Measurements from ENCODE around the gene TAF6L.
"Not testable (repeated sequence)": the region's sequence is repeated elsewhere in the genome, so short reads cannot be mapped to it uniquely, and the experiment has no call there.

TAF6L gene

GRCh38 chr11:62755086-62755615 is 16.0 kb upstream of the TAF6L start:
- DNase-seq = no peak

- no peak for DNase-seq
Measured at GRCh38 chr11:62757846-62758788, 13.1 kb upstream of the TAF6L start.

- DNase-seq = not testable (repeated sequence)
Measured at GRCh38 chr11:62760867-62761227, 10.3 kb upstream of the TAF6L start.

DNA sequence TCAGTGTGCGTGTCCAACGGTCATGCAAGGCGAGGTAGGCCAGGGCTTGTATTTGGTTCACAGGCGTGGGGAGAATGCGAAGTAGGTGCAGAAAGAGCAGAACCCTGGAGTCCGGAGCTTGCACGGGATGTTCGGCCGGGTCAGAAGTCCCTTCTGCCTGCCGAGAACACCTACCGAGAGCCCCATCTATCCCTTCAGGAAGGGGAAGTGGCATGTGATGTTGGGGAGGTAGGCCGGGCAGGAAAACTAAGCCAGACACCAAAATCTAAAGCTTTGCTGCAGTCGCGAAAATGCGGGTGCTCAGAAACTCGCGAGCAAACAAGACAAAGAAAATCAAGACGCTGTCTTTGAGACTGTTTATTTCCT is 435 bp upstream of the TAF6L start:
- peak; percentile 86 for DNase-seq

DNA sequence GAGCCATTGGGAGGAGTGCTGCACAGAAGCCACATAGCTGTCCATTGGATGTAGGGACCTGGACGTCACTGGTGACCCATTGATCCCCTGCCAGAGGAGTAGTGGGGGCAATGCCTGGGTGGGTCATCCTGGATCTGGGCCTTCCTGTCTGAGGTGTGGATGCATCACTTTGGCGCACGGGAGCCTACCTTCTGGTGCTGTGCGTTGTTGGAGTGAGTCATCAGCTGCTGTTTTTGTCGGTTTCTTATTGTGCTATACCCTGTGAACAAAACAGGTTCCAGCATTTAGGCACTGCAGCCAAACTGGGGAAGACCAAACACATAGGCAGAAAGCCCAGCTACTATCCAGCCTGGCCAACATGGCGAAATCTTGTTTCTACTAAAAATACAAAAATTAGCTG is 3.2 kb downstream of the TAF6L start:
- no peak for DNase-seq

DNA sequence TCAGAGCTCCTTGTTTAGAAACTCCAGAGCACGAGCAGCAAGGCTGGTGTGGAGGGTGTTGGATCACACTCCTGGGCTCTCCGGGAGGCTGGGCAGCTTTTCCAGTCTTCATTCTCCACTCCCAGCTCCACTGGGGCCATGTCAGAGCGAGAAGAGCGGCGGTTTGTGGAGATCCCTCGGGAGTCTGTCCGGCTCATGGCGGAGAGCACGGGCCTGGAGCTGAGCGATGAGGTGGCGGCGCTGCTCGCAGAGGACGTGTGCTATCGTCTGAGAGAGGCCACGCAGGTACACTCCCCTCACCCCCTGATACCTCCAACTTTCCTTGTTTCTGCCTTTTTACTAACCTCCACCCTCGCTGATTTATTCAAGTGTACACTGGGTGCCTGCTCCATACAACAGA is 4.5 kb downstream of the TAF6L start:
- DNase-seq = no peak

DNA sequence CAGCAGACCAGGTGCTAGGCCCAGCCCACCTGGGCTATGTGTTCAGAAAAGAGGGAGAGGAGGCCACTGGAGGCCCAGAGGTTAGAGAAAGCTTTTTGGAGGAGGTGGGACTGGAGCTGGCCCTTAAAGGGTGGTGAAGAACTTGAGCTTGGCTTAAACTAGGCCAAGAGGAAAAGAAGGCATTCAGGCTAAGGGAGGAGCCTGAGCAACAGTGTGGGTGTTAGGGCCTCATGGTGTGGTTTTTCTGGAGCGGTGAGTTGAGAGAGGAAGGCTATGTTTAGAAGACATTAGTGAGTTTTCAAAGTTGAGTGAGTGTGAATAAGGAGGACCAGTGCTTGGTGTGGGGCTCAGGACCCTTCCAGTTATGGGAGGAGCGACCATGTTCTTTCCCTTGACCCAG is 6.2 kb downstream of the TAF6L start:
- no peak for DNase-seq

GRCh38 chr11:62778441-62778840 is 7.2 kb downstream of the TAF6L start:
- no peak for DNase-seq

- DNase-seq = no peak
Measured at GRCh38 chr11:62782753-62783152, 11.6 kb downstream of the TAF6L start.

DNA sequence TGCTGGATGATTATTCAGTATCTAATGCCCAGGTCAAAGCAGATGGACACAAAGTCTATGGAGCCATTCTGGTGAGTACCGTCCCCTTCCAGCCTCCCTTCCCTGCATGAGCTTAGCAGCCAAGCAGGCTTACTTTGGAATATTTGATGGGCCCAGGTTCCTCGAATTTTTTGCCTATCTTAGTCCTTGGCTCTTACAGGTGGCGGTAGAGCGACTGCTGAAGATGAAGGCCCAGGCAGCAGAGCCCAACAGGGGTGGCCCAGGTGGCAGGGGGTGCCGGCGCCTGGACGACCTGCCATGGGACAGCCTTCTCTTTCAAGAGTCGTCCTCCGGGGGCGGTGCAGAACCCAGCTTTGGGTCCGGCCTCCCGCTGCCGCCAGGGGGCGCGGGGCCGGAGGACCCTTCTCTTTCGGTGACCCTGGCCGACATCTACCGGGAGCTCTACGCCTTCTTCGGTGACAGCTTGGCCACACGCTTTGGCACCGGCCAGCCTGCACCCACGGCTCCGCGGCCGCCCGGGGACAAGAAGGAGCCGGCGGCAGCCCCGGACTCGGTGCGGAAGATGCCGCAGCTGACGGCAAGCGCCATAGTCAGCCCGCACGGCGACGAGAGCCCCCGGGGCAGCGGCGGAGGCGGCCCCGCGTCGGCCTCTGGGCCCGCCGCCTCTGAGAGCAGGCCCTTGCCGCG is 15.3 kb downstream of the TAF6L start:
- peak; percentile 92 for DNase-seq

GRCh38 chr11:62787005-62787759 is 16.0 kb downstream of the TAF6L start, which contains the start of gene TMEM179B:
TSS of gene TMEM179B (plus strand) at chr11:62787402. CDS start at chr11:62787432, 30 bp downstream.
- DNase-seq = peak; percentile 96

DNA sequence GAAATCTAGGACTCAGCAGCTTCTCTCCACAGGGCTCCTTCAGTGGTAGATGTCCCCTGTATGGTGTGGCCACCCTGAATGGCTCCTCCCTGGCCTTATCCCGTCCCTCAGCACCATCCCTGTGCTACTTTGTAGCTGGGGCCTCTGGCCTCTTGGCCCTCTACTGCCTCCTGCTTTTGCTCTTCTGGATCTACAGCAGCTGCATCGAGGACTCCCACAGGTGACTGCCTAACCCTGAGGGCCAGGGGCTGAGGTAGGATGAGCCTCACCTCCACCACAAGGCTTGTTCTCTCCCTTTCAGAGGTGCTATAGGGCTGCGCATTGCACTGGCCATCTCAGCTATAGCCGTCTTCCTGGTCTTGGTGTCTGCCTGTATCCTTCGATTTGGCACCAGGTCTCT is 17.8 kb downstream of the TAF6L start:
- DNase-seq = no peak

GRCh38 chr11:62789576-62789975 is 18.4 kb downstream of the TAF6L start:
- no peak for DNase-seq

DNA sequence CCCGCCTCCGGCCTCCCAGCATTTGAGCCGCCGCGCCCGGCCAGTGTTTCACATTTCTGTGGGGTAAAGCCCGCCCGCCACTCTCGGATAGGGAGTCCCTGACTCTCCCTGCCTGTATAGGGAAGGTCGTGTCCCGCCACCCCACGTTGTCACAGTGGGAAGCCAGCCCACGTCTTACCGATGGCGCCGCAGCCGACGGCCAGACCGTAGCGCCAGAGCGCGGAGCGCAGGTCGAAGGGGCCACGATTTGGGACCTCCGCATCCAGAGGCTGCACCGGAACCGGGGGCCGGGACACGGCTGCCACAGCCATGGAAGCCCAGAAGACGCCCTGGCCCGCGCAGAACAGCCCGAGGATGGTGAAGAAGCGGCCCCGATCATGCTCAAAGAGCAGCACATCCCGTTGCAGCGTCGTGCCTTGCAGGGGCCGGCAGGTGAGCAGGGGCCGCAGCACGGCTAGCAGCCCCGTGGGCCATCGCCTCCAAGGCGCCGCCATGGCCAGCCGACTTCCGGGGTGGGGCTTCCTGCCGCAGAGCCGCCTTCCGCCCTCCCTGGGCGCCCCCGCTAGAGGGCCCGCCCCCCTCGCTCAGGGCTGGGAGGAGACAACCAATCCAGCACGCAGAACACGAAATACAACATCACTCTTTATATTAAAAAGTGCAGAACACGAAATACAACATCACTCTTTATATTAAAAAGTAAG is 20.5 kb downstream of the TAF6L start, which contains the start of gene TMEM223:
TMEM223 (minus strand) TSS at position 506 of the 701 bp plus-strand sequence; CDS start at position 494, 12 bp downstream.
- peak; percentile 84 for DNase-seq

DNA sequence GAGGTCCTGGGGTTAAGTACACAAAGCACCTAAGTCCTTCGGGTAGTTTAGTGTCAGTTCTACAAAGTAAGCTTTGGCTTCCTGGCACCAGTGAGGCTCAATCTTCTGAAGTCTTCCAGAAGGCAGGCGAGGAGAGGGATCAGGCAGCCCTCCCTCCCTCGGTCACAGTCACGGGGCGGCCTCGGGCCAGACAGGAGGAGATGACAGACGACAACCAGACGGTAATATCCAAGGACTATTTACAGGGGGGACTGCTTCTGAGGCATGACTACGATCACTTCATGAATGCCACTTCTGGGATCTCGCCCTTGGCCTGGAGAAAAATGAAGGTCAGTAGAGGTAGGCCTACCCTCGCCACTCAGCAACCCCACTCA is 21.0 kb downstream of the TAF6L start:
- no peak for DNase-seq

- no peak for DNase-seq
Measured at GRCh38 chr11:62794201-62794775, 23.1 kb downstream of the TAF6L start.

DNA sequence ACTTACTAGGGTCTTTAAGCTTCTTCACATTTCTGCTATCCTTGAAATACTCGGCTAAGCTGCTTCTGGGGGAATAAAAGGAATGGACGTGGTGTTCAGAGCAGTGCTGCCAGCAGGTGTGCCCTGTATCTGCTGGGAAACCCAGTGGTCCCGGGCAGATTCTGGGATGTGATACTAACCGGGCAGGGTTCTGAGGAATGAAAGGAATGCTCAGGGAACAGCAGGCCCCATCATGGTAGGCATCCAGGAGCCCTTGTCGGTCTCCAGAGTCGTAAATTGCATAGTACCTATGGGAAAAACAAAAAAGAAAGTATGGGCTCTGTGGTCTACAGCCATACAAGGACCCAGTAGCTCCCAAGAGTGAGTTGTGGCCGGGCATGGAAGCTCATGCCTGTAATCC is 25.1 kb downstream of the TAF6L start:
- no peak for DNase-seq

DNA sequence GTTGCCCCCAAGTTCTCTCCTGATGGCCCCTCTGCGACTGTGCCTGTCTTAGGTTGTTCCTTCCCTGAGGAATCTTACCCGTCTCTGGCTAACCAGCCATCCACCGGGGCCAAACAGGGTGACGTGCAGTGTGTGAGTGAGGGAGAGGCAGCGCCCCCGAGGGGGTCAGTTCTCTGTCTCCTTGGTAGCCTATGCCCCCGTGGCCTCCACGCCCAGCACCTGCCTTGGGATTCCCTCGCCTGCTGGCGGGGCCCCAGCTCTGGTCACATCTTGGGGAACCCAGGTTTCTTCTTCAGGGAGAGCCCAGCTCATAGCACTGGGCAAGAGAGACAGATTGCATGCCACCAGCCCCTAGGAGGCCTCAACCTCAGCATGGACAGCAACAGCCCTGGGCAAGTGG is 28.3 kb downstream of the TAF6L start:
- no peak for DNase-seq

DNA sequence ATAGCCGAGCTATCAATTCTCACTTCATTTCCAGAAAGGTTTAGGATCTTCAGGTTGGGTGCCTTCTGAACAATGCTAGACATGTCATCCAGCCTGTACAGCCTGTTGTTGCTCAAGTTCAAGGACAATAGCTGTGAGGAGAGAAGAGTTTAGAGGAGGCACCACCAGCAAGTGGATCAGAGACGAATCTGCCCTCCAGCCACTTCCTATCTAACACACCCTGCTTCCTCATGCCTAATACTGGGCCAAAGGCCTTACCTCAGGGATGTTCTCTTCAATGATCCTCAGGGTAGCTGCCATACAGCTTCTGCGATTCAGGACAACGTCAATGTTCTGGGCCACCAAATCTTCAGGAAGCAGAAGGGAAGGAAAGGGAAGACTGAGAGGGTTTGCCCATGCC is 29.9 kb downstream of the TAF6L start:
- no peak for DNase-seq

DNA sequence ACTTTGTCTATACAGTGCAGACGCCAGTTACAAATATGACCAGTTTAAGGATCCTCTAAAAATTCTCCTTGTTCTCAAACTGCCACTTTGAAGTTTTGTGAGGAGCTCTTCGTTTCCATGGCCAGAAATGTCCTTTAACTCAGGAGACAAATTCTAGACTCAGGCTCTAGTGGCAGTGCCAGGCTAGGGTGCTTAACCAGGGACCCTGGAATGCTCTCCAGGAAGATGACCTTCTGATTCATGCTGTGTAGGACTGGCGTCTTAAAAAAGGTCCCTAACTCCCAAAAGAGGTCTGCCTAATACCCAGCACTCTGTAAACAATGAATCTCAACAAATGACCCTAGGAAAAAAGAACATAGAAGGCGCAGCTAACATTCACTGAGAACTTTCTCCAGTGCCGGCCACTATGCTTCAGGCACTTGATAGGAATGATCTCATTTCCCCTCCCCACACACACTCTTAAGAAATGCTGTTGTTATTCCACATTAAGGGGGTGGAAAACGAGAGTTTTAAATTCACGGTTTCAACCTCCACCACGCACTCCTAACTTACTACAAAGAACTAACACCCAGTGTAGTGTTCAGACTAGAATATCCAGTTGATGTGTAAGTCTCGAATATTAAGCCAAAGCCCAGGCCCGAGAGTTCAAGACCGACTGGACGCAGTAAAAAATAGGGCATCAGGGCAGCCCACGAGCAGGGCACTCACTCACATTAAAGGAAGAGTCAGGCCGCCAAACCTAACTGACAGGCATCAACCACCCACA is 33.3 kb downstream of the TAF6L start:
- no peak for DNase-seq
